Fibroblast of gingiva (primary cell): ENCODE results near the gene TMPRSS4.

Source experiments
- DNase-seq: peaks from one replicate; pipeline ENCODE4 v3.0.0-alpha.2; 2011; ENCODE audit warnings: low read depth

The TMPRSS4 gene, protein sequence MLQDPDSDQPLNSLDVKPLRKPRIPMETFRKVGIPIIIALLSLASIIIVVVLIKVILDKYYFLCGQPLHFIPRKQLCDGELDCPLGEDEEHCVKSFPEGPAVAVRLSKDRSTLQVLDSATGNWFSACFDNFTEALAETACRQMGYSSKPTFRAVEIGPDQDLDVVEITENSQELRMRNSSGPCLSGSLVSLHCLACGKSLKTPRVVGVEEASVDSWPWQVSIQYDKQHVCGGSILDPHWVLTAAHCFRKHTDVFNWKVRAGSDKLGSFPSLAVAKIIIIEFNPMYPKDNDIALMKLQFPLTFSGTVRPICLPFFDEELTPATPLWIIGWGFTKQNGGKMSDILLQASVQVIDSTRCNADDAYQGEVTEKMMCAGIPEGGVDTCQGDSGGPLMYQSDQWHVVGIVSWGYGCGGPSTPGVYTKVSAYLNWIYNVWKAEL

DNA sequence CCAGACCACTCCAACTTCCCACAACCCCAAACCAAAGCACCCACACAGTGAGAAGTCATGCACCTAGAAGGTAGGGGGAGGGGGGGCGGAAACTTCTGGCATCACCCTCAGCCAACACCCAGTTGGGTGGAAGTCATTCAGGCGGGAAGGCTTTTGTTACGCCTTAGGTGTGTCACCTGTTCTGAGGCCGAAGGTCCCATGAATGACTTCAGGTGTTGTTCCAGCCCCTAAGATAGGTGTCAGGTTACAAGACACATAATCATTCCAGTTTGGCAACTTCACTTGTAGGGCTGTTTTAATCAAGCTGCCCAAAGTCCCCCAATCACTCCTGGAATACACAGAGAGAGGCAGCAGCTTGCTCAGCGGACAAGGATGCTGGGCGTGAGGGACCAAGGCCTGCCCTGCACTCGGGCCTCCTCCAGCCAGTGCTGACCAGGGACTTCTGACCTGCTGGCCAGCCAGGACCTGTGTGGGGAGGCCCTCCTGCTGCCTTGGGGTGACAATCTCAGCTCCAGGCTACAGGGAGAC, at the start of gene TMPRSS4:
TSS of gene TMPRSS4 (plus strand) at position 325 of the 528 bp plus-strand sequence. CDS start 225 bp downstream, outside the sequence.
- DNase-seq: no peak

DNA sequence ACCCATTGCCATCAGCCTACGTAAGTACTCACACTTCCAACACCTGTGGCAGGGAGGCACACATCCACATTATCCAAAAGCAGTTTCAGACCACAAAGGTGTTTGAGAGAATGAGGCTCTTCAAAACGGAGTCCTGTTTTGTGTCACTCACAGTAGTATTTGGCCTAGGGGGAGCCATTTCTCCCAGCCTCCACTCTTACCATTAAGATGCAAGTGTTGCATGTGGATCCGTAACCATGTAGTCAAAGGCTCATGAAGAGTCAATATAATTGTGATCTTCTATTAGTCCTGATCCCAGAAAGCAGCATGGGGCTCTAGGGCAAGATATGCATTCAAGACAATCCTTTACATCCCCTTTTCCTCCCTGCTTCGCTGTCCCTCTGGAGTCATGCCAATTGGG, 49.2 kb upstream of the TMPRSS4 start:
- DNase-seq: no peak

DNA sequence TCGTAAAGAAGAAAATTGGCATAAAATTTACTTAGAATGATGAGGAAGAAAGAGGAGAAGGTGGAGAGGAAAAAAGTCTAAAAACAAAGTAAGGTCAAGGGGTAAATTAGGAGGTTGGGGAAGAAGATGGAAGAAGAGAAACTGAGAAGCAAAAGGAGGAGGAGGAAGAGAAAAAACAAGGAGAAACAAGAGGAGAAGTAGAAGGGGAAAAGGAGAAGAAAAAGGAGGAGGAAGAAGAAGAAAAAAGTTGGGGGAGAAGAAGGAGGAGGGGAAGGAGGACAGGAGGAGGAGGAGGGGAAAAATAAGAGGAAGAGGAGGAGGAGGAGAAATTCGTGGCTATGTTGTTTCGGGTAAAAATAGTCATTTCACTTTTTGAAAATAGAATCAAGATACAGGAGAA, 48.3 kb upstream of the TMPRSS4 start:
- no peak for DNase-seq

DNA sequence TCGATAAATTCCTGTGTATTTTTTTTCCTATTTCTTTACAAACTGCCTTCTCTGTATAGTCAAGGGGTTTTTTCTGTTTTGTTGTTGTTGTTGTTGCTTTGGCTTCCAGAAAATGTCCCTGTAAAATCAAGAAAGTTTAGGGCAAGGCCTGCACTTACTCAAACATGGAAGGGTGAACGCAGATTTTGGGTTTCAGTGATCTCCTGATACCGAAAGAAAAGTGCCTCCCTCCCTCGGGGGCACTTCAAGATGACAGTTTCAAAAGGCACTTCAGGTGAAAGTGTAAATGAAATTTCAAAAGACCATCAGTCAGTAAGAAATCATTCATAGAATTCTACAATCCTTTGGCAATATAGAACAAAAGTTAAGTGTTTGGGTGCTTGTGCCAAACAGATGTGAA, 43.4 kb upstream of the TMPRSS4 start:
- DNase-seq: no peak

DNA sequence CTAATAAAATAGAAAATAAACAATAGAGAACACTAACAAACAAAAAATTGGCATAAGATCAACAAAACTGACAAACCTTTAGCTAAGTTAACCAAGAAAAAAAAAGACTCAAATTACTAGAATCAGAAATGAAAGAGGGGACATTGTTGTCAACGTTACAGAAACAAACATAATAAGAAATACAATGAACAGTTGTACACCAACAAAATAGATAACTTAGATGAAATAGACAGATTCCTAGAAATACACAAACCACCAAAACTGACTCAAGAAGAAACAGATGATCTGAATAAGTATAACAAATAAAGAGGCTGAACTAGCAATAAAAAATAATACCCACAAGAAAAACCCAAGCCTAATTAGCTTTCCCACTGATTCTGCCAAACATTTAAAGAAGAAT, 34.7 kb upstream of the TMPRSS4 start:
- no peak for DNase-seq

DNA sequence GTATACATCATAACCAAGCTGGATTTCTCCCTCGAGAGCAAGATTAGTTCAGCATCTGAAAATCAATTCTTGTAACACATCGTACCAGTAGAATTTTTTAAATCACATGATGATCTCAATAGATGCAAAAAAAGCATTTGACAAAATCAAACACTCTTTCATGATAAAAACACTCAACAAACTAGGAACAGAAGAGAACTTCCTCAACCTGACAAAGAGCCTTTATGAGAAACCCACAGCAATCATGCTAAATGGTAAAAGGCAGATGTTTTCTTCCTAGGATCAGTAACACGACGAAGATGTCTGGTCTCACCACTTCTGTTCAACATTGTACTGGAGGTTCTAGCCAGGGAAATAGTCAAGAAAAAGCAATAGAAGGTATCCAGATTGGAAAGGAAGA, 34.1 kb upstream of the TMPRSS4 start:
- DNase-seq: no peak

DNA sequence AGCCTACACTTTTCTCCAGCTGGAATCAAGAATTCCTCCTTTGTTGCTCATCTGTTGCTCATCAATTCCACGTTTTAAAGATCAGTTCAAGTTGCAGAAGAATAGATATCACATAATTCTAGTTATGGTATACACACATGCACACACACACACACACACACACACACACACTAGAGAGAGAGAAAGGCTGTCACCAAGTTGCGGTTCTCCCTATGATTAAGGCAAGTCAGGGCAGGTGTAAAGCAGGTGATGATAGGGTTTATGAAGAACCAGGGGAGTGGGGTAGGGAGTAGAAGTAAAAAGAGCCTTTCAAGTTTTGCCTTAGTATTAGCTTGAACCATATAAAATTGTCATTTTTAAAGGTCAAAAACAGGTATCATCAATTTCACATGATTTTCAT, 31.7 kb upstream of the TMPRSS4 start:
- no peak for DNase-seq

DNA sequence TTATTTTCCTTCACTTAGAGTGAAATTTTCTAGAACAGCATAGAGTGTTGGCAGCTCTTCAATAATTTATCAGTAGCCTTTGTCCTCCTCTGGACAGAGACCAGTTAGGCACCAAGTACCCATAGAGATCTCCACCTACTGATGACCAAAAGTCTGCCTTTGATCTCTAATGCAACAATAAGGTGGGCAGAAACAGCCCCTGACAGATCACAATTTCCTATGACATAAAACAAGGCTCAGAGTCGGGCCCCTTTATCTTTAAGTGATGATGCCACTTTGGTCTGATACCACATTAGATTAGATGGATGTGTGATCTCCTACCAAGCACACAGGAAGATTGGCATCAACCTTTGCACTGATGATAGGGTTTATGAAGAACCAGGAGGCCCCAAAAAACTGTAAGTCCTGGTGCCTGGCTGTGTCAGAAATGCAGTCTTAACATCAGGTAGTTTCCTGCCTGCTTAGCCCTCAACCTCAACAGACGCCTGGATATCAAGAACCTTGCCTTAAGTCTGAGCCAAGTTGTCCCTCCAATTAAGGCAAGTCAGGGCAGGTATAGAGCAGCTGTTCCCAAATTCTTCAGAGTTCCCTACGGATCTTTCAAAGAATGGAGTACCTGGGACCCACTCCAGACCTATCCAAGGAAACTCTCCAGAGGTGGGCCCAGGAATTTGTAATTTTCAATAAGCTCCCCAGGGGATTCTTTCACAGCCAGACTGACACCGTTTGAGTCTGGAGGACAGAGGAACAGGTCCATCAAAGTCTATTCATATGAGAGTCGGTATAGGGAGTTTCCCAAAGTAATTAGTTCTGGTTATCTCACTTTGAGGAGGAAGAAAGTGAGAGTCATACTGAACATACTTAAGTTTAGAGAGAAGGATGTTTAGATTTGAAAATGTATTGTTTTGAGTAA, 30.6 kb upstream of the TMPRSS4 start:
- no peak for DNase-seq

DNA sequence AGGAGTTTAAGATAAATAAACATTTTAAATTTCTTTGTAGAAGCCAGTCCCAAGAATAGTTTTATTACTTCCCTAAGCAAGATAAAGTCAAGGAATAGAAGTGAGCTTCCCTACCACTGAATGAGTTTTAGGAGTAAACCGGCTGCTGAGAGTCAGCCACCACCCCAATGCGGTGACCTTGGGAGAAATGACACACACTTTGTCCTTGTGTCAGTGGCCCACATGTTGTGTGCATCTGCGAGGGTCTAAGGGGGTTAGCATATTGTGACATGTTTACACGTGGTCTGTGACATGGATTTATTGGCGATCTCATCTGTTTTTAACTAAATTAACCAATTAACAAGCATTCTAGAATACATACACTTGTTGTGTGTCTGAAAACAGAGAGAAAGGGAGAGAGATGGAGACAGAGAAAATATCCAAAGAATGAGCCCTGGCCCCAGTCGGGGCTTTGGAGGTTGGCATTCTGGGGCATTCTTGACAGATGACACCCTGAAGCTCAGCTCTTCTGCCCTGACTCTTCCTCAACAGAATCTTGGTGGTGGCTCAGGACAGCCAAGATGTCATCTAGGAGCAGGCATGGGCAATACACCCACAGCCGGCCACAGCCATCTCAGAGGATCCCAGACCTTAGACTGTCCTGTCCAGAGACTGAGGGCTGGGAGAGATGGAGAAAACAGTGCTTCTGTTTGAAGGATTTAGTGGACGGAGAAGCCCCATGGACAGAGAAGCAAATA, 29.7 kb upstream of the TMPRSS4 start:
- DNase-seq: no peak

DNA sequence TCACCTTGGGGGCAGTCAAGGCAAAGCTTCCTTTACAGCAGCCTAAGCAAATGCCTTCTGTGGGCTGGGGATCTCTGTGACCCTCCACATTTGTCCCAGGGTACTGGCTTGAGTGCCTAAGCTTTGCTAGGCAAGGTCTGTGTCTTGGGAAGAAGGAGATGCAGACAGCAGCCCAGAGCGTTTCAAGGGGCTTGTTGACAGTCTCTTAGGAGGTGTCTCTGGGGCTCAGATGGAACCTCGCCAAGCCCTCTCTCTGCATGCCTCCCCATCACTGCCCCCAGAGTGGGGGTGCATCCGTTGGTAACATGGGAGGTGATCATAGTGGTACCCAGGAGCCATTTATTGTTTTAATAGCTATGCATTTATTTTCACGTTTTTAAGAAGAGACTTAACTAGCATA, 29.1 kb upstream of the TMPRSS4 start:
- DNase-seq: no peak

DNA sequence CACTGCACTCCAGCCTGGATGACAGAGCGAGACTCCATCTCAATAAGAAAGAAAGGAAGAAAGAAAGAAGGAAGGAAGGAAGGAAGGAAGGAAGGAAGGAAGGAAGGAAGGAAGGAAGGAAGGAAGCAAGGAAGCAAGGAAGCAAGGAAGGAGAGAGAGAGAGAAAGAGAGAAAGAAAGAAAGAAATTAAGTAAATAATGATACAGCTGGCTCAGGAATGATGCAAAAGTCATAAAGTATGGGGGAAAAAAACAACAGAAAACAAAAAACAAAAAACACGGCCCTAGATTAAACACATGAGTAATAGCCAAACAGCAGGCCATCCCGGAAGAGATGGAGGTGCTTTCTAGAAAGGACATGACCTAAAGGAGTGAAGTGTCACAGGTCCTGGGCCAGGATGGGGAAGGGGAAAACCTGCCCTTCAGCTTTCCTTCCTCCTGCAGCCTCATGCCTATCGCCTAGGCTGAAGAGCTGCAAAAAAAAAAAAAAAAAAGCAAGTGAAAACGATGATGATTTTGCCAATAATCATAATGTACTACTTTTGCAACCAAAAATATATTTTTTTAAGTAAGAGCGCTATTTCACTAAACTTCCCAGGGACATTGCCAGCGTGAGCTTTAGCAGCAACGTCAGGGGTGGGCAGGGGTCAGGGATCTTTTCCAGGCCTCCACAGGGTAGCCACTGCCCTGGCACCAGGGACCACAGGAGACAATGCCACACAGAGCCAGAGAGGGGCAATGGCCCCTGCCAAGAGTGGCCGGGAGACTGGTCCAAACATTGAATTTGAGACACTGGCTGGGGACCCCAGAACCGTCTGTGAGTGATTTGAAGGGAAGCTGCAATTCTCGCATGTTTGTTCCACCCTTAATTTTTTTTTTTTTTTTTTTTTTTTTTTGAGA, 28.2 kb upstream of the TMPRSS4 start:
- DNase-seq: no peak

DNA sequence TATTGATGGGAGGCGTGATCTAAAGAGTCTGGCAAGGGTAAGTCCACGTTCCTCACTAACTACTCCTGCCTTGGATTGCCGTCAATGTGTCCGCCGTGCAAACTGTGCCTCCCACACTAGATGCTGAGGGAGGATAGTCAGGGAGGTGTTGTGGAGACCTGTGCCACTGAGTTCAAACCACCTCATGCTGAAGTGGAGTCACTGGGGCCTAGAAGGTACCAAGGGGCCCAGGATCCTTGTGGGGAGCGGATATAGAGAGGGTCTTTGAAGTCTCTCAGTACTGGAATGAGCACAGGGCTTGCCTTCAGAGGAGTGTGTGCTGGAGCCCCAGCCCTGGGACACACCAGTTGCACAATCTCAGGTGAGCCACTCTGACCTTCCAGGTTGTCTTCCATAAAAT, 27.1 kb upstream of the TMPRSS4 start:
- DNase-seq: no peak

DNA sequence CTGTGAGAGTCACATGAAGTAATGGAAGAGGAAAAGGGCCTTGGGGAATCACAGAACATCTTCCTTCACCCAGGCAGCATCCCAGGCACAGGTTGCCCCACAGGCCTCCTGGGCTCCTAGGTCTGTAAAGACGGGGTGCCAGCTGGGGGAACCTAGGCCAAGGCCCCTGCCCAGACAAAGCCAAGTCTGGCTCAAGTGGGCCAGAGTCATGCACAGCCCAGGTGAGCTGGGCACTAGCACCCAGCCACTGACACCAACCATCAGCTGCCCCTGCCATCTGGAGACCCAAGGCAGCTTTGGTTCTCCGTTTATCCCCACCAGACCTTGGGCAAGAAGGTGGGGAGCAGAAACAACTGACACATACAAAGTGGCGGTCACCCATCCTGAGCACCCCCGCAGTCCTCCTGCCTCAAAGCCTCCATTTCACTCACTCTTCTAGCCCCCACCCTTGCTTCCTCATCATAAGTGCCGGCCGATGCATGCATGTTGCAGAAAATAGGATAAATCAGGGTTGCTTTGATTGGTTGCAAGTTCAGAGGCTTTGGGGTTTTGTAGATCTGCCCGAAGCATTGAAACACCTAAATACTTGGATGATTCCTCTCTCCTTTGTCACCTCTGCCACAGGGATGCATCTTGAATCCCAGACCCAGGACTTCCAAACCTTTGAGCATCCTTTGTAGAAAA, 26.5 kb upstream of the TMPRSS4 start:
- DNase-seq: no peak

DNA sequence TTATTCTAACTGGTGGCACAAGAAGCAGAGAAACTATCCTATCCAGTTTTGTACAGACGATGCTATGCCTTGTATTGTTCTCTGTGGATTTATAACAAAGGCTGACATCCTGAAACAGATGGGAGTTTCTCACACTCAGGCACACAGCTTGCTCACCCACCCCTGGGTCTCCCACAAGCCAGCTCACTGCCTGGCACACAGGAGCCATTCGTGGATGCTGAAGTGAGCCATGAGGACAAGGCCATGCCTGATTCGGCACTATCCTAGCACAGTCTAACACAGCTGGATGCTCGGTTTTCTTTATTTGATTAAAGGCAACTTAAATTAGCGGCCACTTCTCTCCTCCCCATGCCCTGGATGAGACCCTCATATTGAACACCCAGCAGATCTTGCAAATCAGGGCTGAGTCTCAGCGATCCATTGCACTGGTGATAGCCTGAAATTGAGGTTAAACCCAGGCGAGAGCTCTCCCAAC, 25.7 kb upstream of the TMPRSS4 start:
- DNase-seq: no peak

DNA sequence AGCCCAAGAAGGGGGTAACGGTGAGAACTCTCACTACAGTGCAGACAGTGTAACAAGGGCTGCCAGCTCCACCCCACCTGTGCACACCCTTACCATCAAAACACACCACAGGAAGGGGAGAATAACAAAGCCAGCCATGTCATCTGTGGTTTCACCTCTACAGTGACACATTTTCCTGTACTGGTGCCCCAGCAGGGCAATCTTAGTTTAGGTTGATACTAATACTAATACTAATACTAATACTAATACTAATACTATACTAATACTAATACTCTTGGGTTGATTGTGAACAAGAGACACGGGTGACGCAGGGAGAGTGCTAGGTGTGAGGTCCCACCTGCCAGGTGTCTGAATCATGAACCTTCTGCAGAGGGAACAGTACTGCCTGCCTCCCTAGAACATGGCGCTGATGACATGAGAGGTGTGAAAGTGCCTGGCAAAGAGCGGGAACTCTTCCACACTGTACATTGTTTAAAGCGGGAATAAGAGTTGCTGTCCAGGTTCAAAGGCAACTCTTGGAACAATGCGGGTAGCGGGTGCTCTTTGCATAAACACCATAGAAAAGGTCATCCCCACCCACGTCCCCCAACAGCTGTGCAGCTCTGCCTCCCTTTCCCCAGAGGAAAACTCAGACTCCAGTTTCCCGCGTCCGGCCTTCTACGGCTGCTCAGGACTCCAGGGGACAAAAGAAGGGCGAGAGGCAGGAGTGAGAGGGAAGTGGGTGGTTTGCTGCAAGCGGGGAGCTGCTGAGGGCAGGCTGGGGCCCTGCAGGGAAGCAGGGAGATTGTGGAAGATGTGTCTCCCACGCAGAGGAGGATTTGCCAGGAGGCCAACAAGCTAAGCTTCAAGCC, 25.0 kb upstream of the TMPRSS4 start:
- no peak for DNase-seq

DNA sequence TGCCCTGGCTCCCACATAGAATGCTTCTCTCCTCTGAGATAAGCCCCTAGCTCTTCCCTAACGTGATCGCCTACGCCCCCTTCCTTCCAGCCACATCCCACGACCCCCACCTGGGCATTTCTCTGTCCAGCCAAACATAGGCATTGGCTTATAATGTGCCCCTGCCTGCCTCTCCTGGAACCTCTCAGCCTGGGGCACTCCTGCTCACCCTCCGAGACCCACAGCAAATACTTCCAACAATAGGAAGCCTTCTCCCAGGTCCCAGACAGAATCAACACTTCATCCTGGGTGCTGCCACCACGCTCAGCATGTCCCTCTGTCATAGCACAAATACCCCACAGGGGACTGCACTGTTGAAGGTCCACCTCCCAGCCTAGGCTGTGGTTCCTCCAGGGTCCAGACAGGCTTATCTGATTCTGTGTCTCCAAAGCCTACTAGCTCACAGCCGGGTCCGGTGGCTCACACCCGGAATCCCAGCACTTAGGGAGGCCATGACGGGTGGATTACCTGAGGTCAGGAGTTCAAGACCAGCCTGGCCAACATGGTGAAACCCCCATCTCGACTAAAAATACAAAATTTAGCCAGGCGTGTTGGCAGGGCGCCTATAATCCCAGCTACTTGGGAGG, 24.2 kb upstream of the TMPRSS4 start:
- no peak for DNase-seq

DNA sequence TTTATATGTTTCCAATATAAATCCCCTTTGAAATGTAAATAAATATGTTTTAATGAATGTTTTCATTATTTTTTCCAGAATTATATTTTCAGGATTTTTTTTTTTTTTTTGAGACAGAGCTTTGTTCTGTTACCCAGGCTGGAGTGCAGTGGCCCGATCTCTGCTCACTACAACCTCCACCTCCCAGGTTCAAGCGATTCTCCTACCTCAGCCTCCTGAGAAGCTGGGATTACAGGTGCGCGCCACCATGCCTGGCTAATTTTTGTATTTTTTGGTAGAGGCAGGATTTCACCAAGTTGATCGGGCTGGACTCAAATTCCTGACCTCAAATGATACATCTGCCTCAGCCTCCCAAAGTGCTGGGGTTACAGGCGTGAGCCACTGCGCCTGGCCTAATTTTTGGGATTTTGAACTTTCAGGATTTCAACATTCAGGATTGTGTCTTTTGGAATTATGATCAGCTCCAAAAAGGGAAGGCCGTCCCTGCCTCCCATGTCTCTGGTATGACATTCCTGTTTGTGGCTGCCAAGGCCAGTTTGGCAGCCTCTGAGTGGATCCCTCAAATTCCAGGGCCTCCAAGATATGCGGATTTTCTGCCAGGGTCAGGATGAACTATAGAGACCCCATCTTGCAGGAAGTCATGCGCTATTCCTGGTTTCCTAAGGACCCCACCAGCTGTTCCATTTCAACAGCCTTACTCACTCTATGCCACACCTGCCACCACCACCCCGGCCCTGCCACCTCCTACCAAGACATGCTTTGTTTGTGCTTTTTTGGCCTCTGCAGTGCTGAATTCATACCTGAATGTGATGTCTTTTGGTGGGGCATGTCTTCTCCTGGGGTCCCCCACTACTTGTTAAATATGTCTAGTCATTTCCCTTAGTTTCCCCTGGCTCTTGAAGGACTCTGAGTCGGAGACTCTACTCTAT, 21.9 kb upstream of the TMPRSS4 start:
- DNase-seq: no peak

DNA sequence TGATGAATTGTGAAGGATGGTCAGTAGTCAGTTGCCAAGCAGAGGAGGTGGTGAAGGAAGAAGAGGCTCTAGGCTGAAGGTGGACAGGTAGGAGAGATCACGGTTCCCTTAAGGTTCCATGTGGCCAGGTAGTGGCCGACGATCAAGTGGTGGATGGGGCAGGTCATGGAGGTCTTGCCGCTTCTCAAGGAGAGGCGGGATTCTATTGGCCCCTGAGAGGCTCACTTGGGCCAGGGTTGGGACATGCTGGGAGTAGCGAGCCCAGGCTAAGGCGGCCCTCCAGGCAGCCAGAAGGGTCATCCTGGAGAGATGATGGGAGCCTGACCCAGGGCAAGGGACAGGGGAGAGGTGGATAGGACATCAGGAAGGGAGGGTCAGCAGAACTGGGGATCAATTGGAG, 20.9 kb upstream of the TMPRSS4 start:
- DNase-seq: no peak
